GM12891 (cell line): ENCODE data around the gene C4orf50.

Experiments
- POLR2A ChIP-seq: IDR thresholded peaks from 2 replicates; pipeline ENCODE4 v1.6.1; 2011; ENCODE audit warnings: low read depth, low read length, control low read depth
- POLR2AphosphoS5 ChIP-seq: IDR thresholded peaks from 2 replicates; pipeline ENCODE4 v1.6.1; 2011; ENCODE audit warnings: low read depth, low read length, control low read depth
- POU2F2 ChIP-seq: IDR thresholded peaks from 2 replicates; pipeline ENCODE4 v1.6.1; 2011; ENCODE audit warnings: low read depth, mild to moderate bottlenecking, control low read depth, low read length, moderate library complexity
- TAF1 ChIP-seq: IDR thresholded peaks from 2 replicates; pipeline ENCODE4 v1.6.1; 2011; ENCODE audit warnings: low read depth, low read length, control low read depth

DNA sequence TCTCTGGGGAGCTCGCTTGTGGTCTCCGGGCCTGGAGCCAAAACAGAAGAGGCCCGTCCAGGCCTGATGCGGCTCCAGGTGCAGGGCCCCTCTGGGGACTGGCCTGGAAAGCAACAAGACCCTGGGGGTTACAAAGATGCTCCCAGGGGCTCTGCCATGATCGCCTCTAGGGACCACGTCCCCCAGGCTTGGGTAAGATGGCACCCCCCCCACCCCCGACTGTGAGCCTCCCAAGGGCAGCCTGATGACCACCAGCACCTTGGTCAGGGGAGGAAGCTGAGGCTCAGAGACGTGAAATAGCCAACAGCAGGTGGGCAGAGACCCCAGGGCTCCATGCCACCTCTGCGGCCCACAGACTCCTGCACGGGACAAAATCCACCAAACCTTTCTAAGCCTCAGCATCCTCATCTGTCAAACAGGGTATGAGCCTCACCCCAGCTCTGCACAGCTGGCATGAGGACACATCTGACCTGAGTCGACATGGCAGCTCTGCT is 25.4 kb downstream of the C4orf50 start:
- TF ChIP-seq POLR2A (no peak), POLR2AphosphoS5 (no peak), POU2F2 (no peak), TAF1 (no peak)
